ENCODE measurements around the gene KRTAP5-4. TPM values are rescaled to one million over a fixed set of nuclear protein-coding genes. Genes with fewer than 3 reads are reported as not detected.
"Not testable (repeated sequence)": the region's sequence is repeated elsewhere in the genome, so short reads cannot be mapped to it uniquely, and the experiment has no call there.

The KRTAP5-4 gene
- total and polyA plus RNA-seq, 7 experiments from 2014 or later, result not detected

DNA sequence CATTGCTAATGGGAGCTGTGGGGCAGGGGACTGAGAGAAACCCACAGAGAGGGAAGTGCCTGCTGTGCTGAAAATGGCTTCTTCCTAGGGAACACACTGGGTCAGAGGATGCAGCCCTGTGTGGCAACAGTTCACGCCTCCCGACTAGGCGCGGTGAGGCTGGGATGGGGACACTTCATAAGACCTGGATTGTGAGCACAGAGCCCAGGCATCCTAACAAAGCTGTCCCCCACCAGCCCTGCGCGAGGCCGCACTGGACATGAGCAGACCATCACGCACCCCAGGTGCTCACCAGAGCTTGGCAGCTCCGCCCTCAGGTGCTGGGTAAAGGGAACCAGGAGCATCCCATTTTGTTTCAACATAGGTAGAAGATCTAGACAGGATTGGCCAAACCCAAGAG is 1.8 kb upstream of the KRTAP5-4 start:
- H3K27ac Mint-ChIP-seq, result no peak overlapping the region
- H3K4me3 Mint-ChIP-seq, result no peak overlapping the region
- Histone ChIP-seq H3K4me3 (ENCODE audit: low read length) (no peak overlapping the region), H3K9me3 (ENCODE audit: control insufficient read depth in 2 of 3, low read length in 3 of 3) (no peaks in the 10 kb centered on the region), H3K27me3 (ENCODE audit: control insufficient read depth in 2 of 2, insufficient read depth in 2 of 2, low read length in 2 of 2) (no peaks in the 10 kb centered on the region), H3K36me3 (ENCODE audit: control insufficient read depth in 2 of 3, insufficient read depth in 3 of 3, low read length in 3 of 3) (no peaks in the 10 kb centered on the region), H3K27ac (ENCODE audit: low read depth, low read length) (no peak overlapping the region), H3K4me1 (ENCODE audit: control insufficient read depth in 2 of 2, insufficient read depth in 2 of 2, low read length in 2 of 2) (peaks cover 0 to 3% of the 10 kb centered on the region in 2 donors)
- ChIA-PET POLR2A (interaction anchor here (0.7 to 1.1 kb wide), 2 partner anchors 10 to 230 kb away, joined by 3 to 4 read pairs; no protein-coding TSS in a partner anchor), CTCF (no interaction called here)
- H3K27me3 Mint-ChIP-seq, result peaks cover 0 to 21% (median 5%) of the 10 kb centered on the region in 5 donors
- peaks cover 0 to 5% (median 4%) of the 10 kb centered on the region in 7 donors for H3K4me1 Mint-ChIP-seq
- DNase-seq, result no peak
- no peak for ATAC-seq
- H3K36me3 Mint-ChIP-seq, result no peaks in the 10 kb centered on the region
- intact Hi-C loops (cut with micrococcal nuclease), result no loop called here
- H3K9me3 Mint-ChIP-seq, result no peaks in the 10 kb centered on the region

DNA sequence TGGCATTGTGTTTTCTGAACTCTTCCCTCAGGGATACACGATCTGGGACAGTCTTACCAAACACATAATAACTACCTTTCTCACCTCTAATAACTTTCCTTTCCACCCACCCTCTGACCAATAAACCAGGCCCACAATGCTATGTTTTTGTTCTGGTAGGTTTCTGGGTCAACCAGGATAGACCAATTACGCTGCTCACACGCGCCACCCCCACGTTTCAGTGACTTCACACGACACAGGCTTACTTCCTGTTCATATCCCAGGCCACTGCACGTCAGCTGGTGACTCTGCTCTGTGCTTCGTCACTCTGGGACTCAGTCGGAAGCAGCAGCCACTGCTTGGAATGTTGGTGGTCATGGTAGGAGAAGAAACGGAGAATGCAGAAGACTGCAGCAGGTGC is 2.5 kb downstream of the KRTAP5-4 start:
- no peaks in the 10 kb centered on the region for H3K36me3 ChIP-seq (ENCODE audit: control insufficient read depth in 2 of 3, insufficient read depth in 3 of 3, low read length in 3 of 3)
- ChIA-PET CTCF (interaction anchor here (0.6 kb wide), 1 partner anchor 96 kb away, joined by 4 read pairs; no protein-coding TSS in a partner anchor), POLR2A (no interaction called here)
- peak overlapping the region in 1 of 10 donors; percentile 64 for H3K4me3 Mint-ChIP-seq
- DNase-seq, result no peak
- no peaks in the 10 kb centered on the region for H3K9me3 ChIP-seq (ENCODE audit: control insufficient read depth in 2 of 3, low read length in 3 of 3)
- ATAC-seq, result peak; percentile 46
- no peaks in the 10 kb centered on the region for H3K36me3 Mint-ChIP-seq
- H3K4me3 ChIP-seq (ENCODE audit: low read length), result no peak overlapping the region
- no peak overlapping the region for H3K27ac Mint-ChIP-seq
- H3K27ac ChIP-seq (ENCODE audit: low read depth, low read length), result no peak overlapping the region
- H3K4me1 Mint-ChIP-seq, result peaks cover 0 to 5% (median 4%) of the 10 kb centered on the region in 7 donors
- peaks cover 0 to under 1% of the 10 kb centered on the region in 2 donors for H3K27me3 ChIP-seq (ENCODE audit: control insufficient read depth in 2 of 2, insufficient read depth in 2 of 2, low read length in 2 of 2)
- no peaks in the 10 kb centered on the region for H3K4me1 ChIP-seq (ENCODE audit: control insufficient read depth in 2 of 2, insufficient read depth in 2 of 2, low read length in 2 of 2)
- H3K9me3 Mint-ChIP-seq, result peaks cover 0 to 2% (median 0%) of the 10 kb centered on the region in 11 donors
- intact Hi-C loops (cut with micrococcal nuclease), result no loop called here
- peaks cover 4 to 46% (median 20%) of the 10 kb centered on the region in 5 donors for H3K27me3 Mint-ChIP-seq

DNA sequence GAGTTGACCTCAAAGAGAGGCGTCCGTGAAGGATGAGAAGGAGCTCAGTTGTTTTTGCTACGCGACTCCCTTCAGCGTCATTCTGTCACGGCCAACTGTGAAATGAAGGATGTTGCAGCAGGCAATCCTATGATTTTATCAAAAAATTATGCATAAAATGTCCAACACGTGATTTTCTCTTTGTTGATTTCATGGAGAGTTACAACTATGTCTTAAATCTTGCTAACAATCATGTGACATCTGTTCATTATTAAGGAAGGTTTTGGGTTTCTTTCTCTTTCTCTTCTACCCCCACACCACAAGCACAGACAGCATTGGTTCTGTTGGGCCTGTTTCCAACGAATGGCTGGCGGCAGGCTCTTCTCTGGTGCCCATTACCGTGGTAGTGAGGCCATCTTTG is 3.7 kb downstream of the KRTAP5-4 start:
- no peak for ATAC-seq
- intact Hi-C loops (cut with micrococcal nuclease), result no loop called here

DNA sequence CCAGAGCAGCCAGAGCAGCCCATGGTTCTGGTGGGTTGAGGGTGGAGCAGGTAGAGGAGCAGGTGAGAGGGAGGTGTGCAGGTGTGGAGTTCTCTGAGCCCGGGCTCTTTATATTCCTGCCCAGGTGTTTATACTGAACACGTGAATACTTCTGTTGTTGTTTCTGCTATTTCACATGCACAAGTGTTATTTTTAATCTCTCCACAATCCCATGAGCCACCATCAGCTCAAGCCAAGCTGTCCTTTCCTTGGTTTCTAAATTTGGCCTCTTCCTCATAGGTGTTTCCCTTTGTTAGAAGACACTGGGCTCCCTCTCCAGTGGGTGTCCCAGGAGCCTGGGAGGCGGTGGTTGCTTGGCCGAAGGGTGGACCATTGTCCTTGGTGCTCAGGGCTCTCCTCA is 13.6 kb downstream of the KRTAP5-4 start, which contains the start of gene KRTAP5-3:
Gene KRTAP5-3, minus strand, starts transcription at position 101 of the 400 bp plus-strand sequence. Its CDS starts 78 bp downstream, at position 23.
- Histone ChIP-seq H3K9me3 (ENCODE audit: control insufficient read depth in 2 of 3, low read length in 3 of 3) (no peaks in the 10 kb centered on the region), H3K27ac (ENCODE audit: low read depth, low read length) (no peak within 1 kb of the TSS), H3K27me3 (ENCODE audit: control insufficient read depth in 2 of 2, insufficient read depth in 2 of 2, low read length in 2 of 2) (peaks cover 0 to 4% of the 10 kb centered on the region in 2 donors), H3K36me3 (ENCODE audit: control insufficient read depth in 2 of 3, insufficient read depth in 3 of 3, low read length in 3 of 3) (no peaks in the 10 kb centered on the region), H3K4me3 (ENCODE audit: low read length) (no peak within 1 kb of the TSS), H3K4me1 (ENCODE audit: control insufficient read depth in 2 of 2, insufficient read depth in 2 of 2, low read length in 2 of 2) (no peaks in the 10 kb centered on the region)
- peaks cover 0 to 3% (median 0%) of the 10 kb centered on the region in 11 donors for H3K9me3 Mint-ChIP-seq
- H3K27me3 Mint-ChIP-seq, result peaks cover 14 to 31% (median 26%) of the 10 kb centered on the region in 5 donors
- H3K4me3 Mint-ChIP-seq, result no peak within 1 kb of the TSS
- no peak for ATAC-seq
- ChIA-PET CTCF (no interaction called here), POLR2A (no interaction called here)
- H3K27ac Mint-ChIP-seq, result no peak within 1 kb of the TSS
- intact Hi-C loops (cut with micrococcal nuclease), result no loop called here
- no peak for DNase-seq
- peaks cover 0 to 3% (median 0%) of the 10 kb centered on the region in 7 donors for H3K4me1 Mint-ChIP-seq
- H3K36me3 Mint-ChIP-seq, result no peaks in the 10 kb centered on the region

More for the DNA sequence above, 3.7 kb downstream of the KRTAP5-4 start:
- H3K36me3 ChIP-seq (ENCODE audit: control insufficient read depth in 2 of 3, insufficient read depth in 3 of 3, low read length in 3 of 3), result no peaks in the 10 kb centered on the region
- peaks cover 4 to 46% (median 26%) of the 10 kb centered on the region in 5 donors for H3K27me3 Mint-ChIP-seq
- no peak overlapping the region for H3K27ac ChIP-seq (ENCODE audit: low read depth, low read length)
- H3K27ac Mint-ChIP-seq, result no peak overlapping the region
- no peaks in the 10 kb centered on the region for H3K36me3 Mint-ChIP-seq
- H3K4me1 ChIP-seq (ENCODE audit: control insufficient read depth in 2 of 2, insufficient read depth in 2 of 2, low read length in 2 of 2), result no peaks in the 10 kb centered on the region
- H3K27me3 ChIP-seq (ENCODE audit: control insufficient read depth in 2 of 2, insufficient read depth in 2 of 2, low read length in 2 of 2), result peaks cover 0 to 2% of the 10 kb centered on the region in 2 donors
- peaks cover 0 to 2% (median 0%) of the 10 kb centered on the region in 11 donors for H3K9me3 Mint-ChIP-seq
- no peaks in the 10 kb centered on the region for H3K9me3 ChIP-seq (ENCODE audit: control insufficient read depth in 2 of 3, low read length in 3 of 3)
- H3K4me3 Mint-ChIP-seq, result no peak overlapping the region
- ChIA-PET CTCF (no interaction called here), POLR2A (no interaction called here)
- H3K4me3 ChIP-seq (ENCODE audit: low read length), result no peak overlapping the region
- no peak for DNase-seq
- H3K4me1 Mint-ChIP-seq, result peaks cover 0 to 5% (median 4%) of the 10 kb centered on the region in 7 donors

DNA sequence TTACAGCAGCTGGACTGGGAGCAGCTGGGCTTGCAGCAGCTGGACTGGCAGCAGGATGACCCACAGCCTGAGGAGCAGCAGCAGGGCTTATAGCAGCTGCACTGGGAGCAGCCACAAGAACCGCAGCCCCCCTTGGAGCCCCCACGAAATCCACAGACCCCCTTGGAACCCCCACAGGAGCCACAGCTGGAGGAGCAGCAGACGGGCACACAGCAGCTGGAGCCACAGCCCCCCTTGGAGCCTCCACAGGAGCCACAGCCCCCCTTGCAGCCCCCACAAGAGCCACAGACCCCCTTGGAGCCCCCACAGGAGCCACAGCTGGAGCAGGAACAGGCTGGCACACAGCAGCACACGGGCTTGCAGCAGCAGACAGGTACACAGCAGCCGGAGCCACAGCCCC is 14.0 kb downstream of the KRTAP5-4 start:
- H3K4me1 ChIP-seq (ENCODE audit: control insufficient read depth in 2 of 2, insufficient read depth in 2 of 2, low read length in 2 of 2); ATAC-seq; H3K27me3 ChIP-seq (ENCODE audit: control insufficient read depth in 2 of 2, insufficient read depth in 2 of 2, low read length in 2 of 2); H3K4me3 Mint-ChIP-seq; H3K36me3 Mint-ChIP-seq; intact Hi-C loops (cut with micrococcal nuclease); H3K4me3 ChIP-seq (ENCODE audit: low read length); H3K27ac Mint-ChIP-seq; H3K36me3 ChIP-seq (ENCODE audit: control insufficient read depth in 2 of 3, insufficient read depth in 3 of 3, low read length in 3 of 3); H3K4me1 Mint-ChIP-seq; CTCF ChIA-PET; POLR2A ChIA-PET; DNase-seq; H3K27ac ChIP-seq (ENCODE audit: low read depth, low read length); H3K9me3 ChIP-seq (ENCODE audit: control insufficient read depth in 2 of 3, low read length in 3 of 3); H3K9me3 Mint-ChIP-seq: not testable (repeated sequence)
- peaks cover 19 to 36% (median 30%) of the 10 kb centered on the region in 5 donors for H3K27me3 Mint-ChIP-seq

DNA sequence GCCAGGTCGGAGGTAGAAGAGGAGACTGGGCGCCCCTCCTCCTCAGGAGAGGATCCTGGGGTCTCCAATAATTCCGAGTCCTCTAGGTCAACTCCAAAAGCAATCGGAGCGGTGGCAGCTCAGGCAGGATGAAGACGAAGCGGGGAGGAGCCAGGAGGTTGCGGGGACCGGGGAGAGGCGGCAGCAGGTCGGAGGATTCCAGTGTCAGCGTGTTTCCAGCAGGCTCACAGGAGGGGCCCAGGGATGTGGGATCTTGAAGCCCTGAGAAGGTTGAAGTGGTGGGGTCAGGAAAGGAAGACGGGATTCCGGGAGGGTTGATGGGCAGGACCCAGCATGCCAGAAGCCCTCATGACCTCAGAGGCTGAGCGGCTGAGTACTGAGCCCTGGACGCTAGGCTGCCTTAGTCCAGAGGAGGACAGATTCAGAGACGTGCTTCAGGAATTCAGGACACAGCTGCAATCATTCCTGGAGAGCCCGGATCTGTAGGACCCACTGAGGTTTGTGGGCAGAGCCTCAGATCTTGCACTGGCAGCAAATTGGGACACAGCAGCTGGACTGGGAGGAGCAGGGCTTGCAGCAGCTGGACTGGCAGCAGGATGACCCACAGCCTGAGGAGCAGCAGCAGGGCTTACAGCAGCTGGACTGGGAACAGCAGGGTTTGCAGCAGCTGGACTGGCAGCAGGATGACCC is 14.6 kb downstream of the KRTAP5-4 start:
- H3K27ac ChIP-seq (ENCODE audit: low read depth, low read length); H3K4me1 ChIP-seq (ENCODE audit: control insufficient read depth in 2 of 2, insufficient read depth in 2 of 2, low read length in 2 of 2); H3K4me1 Mint-ChIP-seq; H3K9me3 Mint-ChIP-seq; ATAC-seq; DNase-seq; H3K9me3 ChIP-seq (ENCODE audit: control insufficient read depth in 2 of 3, low read length in 3 of 3); H3K27me3 ChIP-seq (ENCODE audit: control insufficient read depth in 2 of 2, insufficient read depth in 2 of 2, low read length in 2 of 2); H3K27ac Mint-ChIP-seq; H3K4me3 ChIP-seq (ENCODE audit: low read length); H3K36me3 Mint-ChIP-seq; H3K4me3 Mint-ChIP-seq; CTCF ChIA-PET; H3K36me3 ChIP-seq (ENCODE audit: control insufficient read depth in 2 of 3, insufficient read depth in 3 of 3, low read length in 3 of 3); intact Hi-C loops (cut with micrococcal nuclease); POLR2A ChIA-PET: not testable (repeated sequence)
- peaks cover 22 to 41% (median 32%) of the 10 kb centered on the region in 5 donors for H3K27me3 Mint-ChIP-seq

DNA sequence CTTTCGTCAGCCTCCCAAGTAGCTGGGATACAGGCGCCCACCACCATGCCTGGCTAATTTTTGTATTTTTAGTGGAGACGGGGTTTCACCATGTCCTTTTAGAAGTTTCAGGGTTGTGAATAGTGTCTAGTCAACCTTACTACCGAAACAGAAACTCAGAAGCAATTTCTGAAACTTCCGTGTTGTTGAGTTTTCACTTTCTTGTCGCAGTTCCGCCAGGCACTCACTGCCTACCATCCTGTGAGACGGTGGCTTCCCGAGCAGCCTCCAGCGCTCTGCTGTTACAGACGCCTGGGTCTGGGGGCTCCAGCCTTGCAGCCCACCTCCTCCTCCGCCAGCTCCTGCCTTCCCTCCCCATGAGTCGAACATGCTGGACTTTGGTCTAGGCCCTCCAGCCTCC is 16.0 kb downstream of the KRTAP5-4 start:
- H3K27ac ChIP-seq (ENCODE audit: low read depth, low read length); POLR2A ChIA-PET; H3K36me3 Mint-ChIP-seq; intact Hi-C loops (cut with micrococcal nuclease); H3K4me1 Mint-ChIP-seq; H3K4me3 Mint-ChIP-seq; DNase-seq; H3K9me3 ChIP-seq (ENCODE audit: control insufficient read depth in 2 of 3, low read length in 3 of 3); H3K4me3 ChIP-seq (ENCODE audit: low read length); H3K36me3 ChIP-seq (ENCODE audit: control insufficient read depth in 2 of 3, insufficient read depth in 3 of 3, low read length in 3 of 3); H3K27me3 ChIP-seq (ENCODE audit: control insufficient read depth in 2 of 2, insufficient read depth in 2 of 2, low read length in 2 of 2); H3K4me1 ChIP-seq (ENCODE audit: control insufficient read depth in 2 of 2, insufficient read depth in 2 of 2, low read length in 2 of 2); H3K9me3 Mint-ChIP-seq: not testable (repeated sequence)
- CTCF ChIA-PET, result interaction anchor here (0.6 to 1.2 kb wide), 3 partner anchors 9 to 812 kb away, joined by 3 read pairs; no protein-coding TSS in a partner anchor
- peaks cover 34 to 47% (median 40%) of the 10 kb centered on the region in 5 donors for H3K27me3 Mint-ChIP-seq
- peak overlapping the region in 2 of 9 donors; percentile 7 to 54 for H3K27ac Mint-ChIP-seq
- peak; percentile 22 for ATAC-seq
